Thyroid gland (tissue), 4 donors: ENCODE results near the gene MLC1. TPM values are rescaled to one million over a fixed set of nuclear protein-coding genes. Genes with fewer than 3 reads are reported as not detected.

Experiments
- total RNA-seq, 4 donors: library from RNA; depleted of rRNA; stranded (reverse); fragments of >200 nt; gene quantifications; one replicate each; pipeline ENCODE4 v1.2.3, GENCODE V29; 2016

The MLC1 gene
- total RNA-seq, 4 donors from 2014 or later: 0.11 TPM; not detected in 3

Other genes starting within 250 kb of the MLC1 start
- 10 to 100 TPM in 3 of 4 donors, 1 to 10 TPM in 1; 9.4 to 15.8 (median 10.1) TPM for gene ZBED4, start 231.6 kb downstream of the MLC1 start, total RNA-seq
- gene ALG12, start 167.0 kb downstream of the MLC1 start, total RNA-seq: 10 to 100 TPM; 25.5 to 60.5 (median 52.2) TPM
- 100 to 1,000 TPM in 3 of 4 donors, 10 to 100 TPM in 1; 50.3 to 244 (median 154) TPM for gene CRELD2, start 166.8 kb downstream of the MLC1 start, total RNA-seq
- gene PIM3, start 124.7 kb downstream of the MLC1 start, total RNA-seq: 100 to 1,000 TPM in 1 of 4 donors, 10 to 100 TPM in 3; 45.4 to 108 (median 73.2) TPM
- not detected for gene IL17REL, start 72.7 kb downstream of the MLC1 start, total RNA-seq
- not detected for gene TTLL8, start 27.1 kb downstream of the MLC1 start, total RNA-seq
- 1 to 10 TPM in 2 of 4 donors, under 1 TPM in 2; 0.33 to 1.5 (median 1.0) TPM for gene MOV10L1, start 4.6 kb upstream of the MLC1 start, total RNA-seq
- 10 to 100 TPM in 3 of 4 donors, 1 to 10 TPM in 1; 9.0 to 12.1 (median 10.9) TPM for gene PANX2, start 85.3 kb upstream of the MLC1 start, total RNA-seq
- 10 to 100 TPM; 26.6 to 51.9 (median 31.5) TPM for gene TRABD, start 100.5 kb upstream of the MLC1 start, total RNA-seq
- gene SELENOO, start 115.6 kb upstream of the MLC1 start, total RNA-seq: 10 to 100 TPM; 20.7 to 50.6 (median 31.0) TPM
- 100 to 1,000 TPM in 1 of 4 donors, 10 to 100 TPM in 3; 64.6 to 102 (median 80.3) TPM for gene TUBGCP6, start 159.6 kb upstream of the MLC1 start, total RNA-seq
- gene HDAC10, start 165.8 kb upstream of the MLC1 start, total RNA-seq: 10 to 100 TPM; 31.4 to 42.7 (median 32.5) TPM
- 1 to 10 TPM; 3.1 to 5.1 (median 3.7) TPM for gene MAPK12, start 176.3 kb upstream of the MLC1 start, total RNA-seq
- 1 to 10 TPM; 2.8 to 4.7 (median 4.0) TPM for gene MAPK11, start 185.0 kb upstream of the MLC1 start, total RNA-seq
- 100 to 1,000 TPM; 143 to 266 (median 215) TPM for gene PLXNB2, start 222.2 kb upstream of the MLC1 start, total RNA-seq
- gene DENND6B, start 241.6 kb upstream of the MLC1 start, total RNA-seq: 10 to 100 TPM in 2 of 4 donors, 1 to 10 TPM in 2; 4.3 to 14.3 (median 9.3) TPM